Measurements from ENCODE around the gene PACS2.
"Not testable (repeated sequence)": the region's sequence is repeated elsewhere in the genome, so short reads cannot be mapped to it uniquely, and the experiment has no call there.

PACS2 gene

GRCh38 chr14:105333020-105333490 is 18.5 kb downstream of the PACS2 start:
- no peak for DNase-seq

DNA sequence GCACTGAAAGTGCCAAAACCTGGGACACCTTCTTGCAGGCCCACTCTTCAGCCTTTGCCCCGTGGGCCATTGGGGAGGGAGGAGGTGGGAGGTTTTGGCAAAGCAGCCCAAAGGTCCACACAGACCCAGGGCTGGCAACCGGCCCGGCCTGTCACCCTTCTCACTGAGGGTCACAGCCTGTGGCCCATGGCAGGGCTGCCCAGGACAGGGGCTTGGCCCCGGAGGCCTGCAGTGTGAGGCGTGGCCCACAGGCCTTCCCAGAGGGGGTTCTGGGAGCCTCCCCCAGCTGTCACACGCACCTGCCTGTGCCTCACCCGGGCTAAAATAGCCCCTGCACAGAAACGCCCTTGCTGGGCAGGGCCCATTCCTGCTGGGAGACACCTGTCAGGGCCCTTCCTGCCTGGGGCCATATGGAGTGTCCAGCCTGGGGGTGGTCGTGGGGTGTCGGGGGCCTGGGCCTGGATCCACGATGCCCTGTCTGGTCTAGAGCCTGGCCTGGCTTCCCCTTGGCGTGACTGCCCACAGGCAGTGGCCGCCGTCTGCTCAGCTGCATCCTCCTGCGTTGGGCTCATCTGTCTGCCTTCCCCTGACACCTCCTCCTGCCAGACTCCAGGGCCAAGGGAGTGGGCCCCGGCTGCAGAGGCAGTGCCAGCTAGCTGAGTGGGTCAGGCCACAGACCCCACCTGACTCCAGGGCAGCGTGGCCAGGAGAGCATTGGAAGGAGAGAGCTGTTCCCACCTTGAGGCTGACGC is 19.2 kb downstream of the PACS2 start:
- DNase-seq: no peak

GRCh38 chr14:105334383-105335230 is 20.1 kb downstream of the PACS2 start:
- DNase-seq: no peak

DNA sequence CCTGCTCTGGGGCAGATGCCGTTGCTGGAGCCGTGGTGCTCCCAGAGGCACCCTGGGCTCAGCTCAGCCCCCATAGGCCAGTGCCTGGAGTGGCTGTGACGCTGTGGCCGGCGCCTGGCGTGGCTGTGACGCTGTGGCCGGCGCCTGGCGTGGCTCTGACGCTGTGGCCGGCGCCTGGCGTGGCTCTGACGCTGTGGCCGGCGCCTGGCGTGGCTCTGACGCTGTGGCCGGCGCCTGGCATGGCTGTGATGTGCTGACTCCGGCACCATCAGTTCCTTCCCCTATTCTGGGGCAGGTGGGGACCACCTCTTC is 20.6 kb downstream of the PACS2 start:
- DNase-seq: not testable (repeated sequence)

DNA sequence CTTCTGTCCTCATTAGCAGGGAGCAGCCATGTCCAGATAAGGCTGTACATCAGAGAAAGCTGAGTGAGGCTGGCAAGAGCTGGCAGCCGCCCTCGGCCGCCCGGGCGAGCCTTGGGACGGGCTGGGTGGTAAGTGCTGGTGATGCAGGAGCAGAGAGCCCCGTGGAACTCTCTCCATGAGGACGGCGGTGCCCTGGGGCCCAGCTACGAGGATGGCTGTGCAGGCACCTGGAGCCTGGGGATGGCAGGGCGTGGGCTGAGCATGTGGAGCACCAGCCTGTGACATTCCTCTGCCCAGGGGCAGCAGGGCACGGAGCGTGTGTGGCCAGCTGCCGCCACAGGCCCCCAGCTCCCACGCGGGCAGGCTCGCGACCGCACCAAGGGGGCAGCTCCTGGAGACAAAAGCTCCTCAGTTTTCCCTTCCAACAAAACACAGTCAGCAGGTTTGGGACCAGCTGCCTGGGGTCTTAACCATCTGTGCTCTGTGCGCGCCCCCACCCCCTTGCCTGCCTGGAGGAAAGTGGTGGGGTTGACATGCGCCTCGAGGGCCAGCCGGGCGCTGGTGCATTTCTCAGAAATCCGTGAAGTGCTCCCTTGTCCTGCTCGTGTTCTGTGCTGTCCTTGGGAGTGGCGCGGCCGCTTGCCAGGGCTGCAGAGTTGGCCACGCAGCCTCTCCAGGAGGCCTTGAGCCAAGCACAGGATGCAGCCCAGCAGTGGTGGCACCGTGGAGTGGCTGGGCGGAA is 21.4 kb downstream of the PACS2 start:
- no peak for DNase-seq

DNA sequence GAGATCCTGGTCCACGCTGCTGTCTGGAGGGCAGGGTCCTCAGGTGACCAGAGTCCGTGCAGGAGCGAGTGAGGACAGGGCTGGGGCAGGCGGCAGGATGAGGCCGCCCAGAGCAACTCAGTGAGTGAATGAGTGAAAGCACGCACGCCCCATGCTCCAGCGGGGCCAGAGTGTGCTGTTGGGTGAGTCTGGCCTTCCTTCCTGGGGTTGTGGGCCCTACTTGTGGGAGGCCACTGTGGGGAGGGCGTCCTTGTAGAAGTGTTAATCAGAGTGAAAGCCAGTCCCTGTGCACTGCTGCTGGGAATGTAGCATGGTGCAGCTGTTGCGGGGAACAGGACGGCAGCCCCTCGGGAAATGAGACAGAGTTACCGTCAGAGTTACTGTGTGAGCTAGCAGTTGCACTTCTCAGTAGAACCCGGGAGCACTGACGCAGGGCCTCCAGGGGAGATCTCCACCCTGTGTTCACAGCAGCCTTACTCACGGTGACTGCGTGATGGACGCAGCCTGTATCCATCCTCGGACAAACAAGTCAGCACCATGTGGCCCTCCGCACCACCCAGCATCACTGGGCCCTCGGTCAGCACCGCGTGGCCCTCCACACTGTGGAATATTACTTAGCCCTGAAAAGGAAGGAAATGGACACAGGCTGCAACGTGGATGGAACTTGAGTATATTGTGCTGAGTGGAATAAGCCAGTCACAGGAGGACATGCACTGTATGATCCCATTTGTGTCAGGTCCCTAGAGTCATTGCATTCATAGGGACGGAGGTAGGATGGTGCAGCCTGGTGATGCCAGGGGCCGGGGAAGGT is 22.1 kb downstream of the PACS2 start:
- no peak for DNase-seq

- DNase-seq: no peak
These were observed 22.9 kb downstream of the PACS2 start for GRCh38 chr14:105337433-105337832.

- DNase-seq: no peak
These were observed 23.6 kb downstream of the PACS2 start for GRCh38 chr14:105337966-105338741.

- DNase-seq: no peak
These were observed 26.5 kb downstream of the PACS2 start for GRCh38 chr14:105340821-105341733.

GRCh38 chr14:105343194-105343593 is 28.6 kb downstream of the PACS2 start:
- no peak for DNase-seq

DNA sequence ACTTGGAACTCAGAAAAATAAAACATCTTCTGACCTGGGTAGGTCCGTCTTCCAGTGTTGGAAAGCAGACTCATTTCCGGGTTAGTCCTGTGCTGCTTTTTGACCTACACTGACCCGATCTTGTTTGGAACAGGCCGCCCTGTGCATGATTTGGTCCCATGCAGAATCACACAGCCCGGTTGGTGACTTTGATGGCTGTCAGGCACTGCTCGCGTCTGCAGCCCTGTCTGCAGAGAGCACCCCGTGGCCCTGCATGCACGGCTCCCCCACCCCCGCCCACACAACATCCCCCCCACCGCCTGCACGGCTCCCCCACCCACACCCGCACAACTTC is 31.6 kb downstream of the PACS2 start:
- no peak for DNase-seq

- no peak for DNase-seq
These were observed 32.5 kb downstream of the PACS2 start for GRCh38 chr14:105346876-105347586.

GRCh38 chr14:105347587-105347968 is 33.0 kb downstream of the PACS2 start:
- DNase-seq: no peak

GRCh38 chr14:105348169-105348944 is 33.8 kb downstream of the PACS2 start:
- DNase-seq: no peak

GRCh38 chr14:105348945-105349699 is 34.6 kb downstream of the PACS2 start:
- no peak for DNase-seq

DNA sequence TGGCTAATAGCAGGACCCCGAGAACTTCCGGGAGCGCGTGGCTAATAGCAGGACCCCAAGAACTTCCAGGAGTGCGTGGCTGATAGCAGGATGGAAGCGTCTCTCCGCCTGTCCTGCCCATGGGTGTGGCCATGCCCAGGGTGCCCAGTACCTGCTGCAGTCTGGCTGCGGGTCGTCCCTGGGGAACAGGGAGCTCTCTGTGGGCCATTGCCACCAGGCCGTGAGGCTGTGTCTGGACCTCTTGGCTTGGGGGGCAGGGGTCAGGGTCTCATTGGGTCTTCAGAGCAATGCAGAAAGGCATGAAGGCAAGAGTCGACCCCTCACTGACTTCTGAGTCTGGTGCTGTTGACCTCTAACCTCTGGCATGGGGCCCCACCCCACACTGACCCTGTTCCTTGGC is 35.4 kb downstream of the PACS2 start:
- DNase-seq: no peak

GRCh38 chr14:105350450-105351244 is 36.1 kb downstream of the PACS2 start:
- no peak for DNase-seq

GRCh38 chr14:105351410-105351809 is 36.9 kb downstream of the PACS2 start:
- no peak for DNase-seq

All from islet precursor cell (in vitro differentiated cells).